HUDEP-2 (cell line): ENCODE measurements around the gene BRINP1.

Experiments used
- DNase-seq, 76 experiments: peaks; one replicate each; lab custom pipeline; 2025; ENCODE audit not compliant: unreplicated experiment in 76 of 76; lab: John Stamatoyannopoulos, UW

The BRINP1 gene

GRCh38 chr9:119283078-119283794 lies 86.0 kb downstream of the BRINP1 start:
- no peak for DNase-seq

- DNase-seq: no peak
Observed at GRCh38 chr9:119282476-119283077, 86.7 kb downstream of the BRINP1 start.

- no peak for DNase-seq
Observed at GRCh38 chr9:119280740-119281485, 88.3 kb downstream of the BRINP1 start.

- DNase-seq: no peak
Observed at GRCh38 chr9:119278171-119278570, 91.1 kb downstream of the BRINP1 start.

- no peak for DNase-seq
Observed at GRCh38 chr9:119273984-119274665, 95.1 kb downstream of the BRINP1 start.

GRCh38 chr9:119273325-119273904 lies 95.8 kb downstream of the BRINP1 start:
- DNase-seq: no peak

- DNase-seq: no peak
Observed at GRCh38 chr9:119272500-119273211, 96.6 kb downstream of the BRINP1 start.

- no peak for DNase-seq
Observed at GRCh38 chr9:119268985-119269384, 100.2 kb downstream of the BRINP1 start.

- DNase-seq: no peak
Observed at GRCh38 chr9:119264165-119264564, 105.1 kb downstream of the BRINP1 start.

GRCh38 chr9:119257592-119257991 lies 111.6 kb downstream of the BRINP1 start:
- no peak for DNase-seq

- DNase-seq: no peak
Observed at GRCh38 chr9:119255116-119255515, 114.1 kb downstream of the BRINP1 start.

GRCh38 chr9:119252671-119253299 lies 116.5 kb downstream of the BRINP1 start:
- DNase-seq: no peak

- no peak for DNase-seq
Observed at GRCh38 chr9:119251936-119252335, 117.3 kb downstream of the BRINP1 start.

GRCh38 chr9:119250730-119251129 lies 118.5 kb downstream of the BRINP1 start:
- no peak for DNase-seq

GRCh38 chr9:119240546-119240945 lies 128.7 kb downstream of the BRINP1 start:
- no peak for DNase-seq

GRCh38 chr9:119234636-119235035 lies 134.6 kb downstream of the BRINP1 start:
- no peak for DNase-seq

- DNase-seq: no peak
Observed at GRCh38 chr9:119227422-119227821, 141.8 kb downstream of the BRINP1 start.

- DNase-seq: no peak
Observed at GRCh38 chr9:119224431-119224830, 144.8 kb downstream of the BRINP1 start.

- no peak for DNase-seq
Observed at GRCh38 chr9:119221276-119221675, 148.0 kb downstream of the BRINP1 start.

GRCh38 chr9:119218293-119218692 lies 150.9 kb downstream of the BRINP1 start:
- no peak for DNase-seq
